ENCODE measurements around the gene ZNF202.

- TF ChIP-seq POLR2A (IDR thresholded peaks at IDR 0.05; ENCODE audit: low read depth, low read length) (no peak), TAF1 (IDR thresholded peaks at IDR 0.05; ENCODE audit: borderline replicate concordance, low read depth, low read length) (no peak), POLR2AphosphoS5 (IDR thresholded peaks at IDR 0.05; ENCODE audit: low read depth, low read length) (no peak)
Measured at GRCh38 chr11:123707206-123707605, 34.3 kb downstream of the ZNF202 start.

Data from GM12892 (cell line).